Astrocyte of the cerebellum (primary cell): ENCODE results near the gene GNAI2.
A peak's percentile ranks its signal among the peaks of the same experiment; 100 is the strongest.

Experiments used
- DNase-seq: peaks from one replicate; pipeline ENCODE4 v3.0.0-alpha.2; 2011; ENCODE audit warnings: low read depth
- H3K4me3 ChIP-seq: 2 replicates; pipeline ENCODE4 v1.5.1; 2011; ENCODE audit warnings: mild to moderate bottlenecking, low read depth, low read length, moderate library complexity
- in situ Hi-C: cut with HindIII; loops from 2 replicates; pipeline ENCODE4 v1.10.0; 2017; ENCODE audit warnings: low sequenced_read_pairs
- TF ChIP-seq, protein P1 (sequence below): IDR thresholded peaks from 2 replicates; pipeline ENCODE4 v1.5.1; 2012; ENCODE audit warnings: low read length, low read depth, moderate library complexity, mild to moderate bottlenecking; ENCODE audit errors: missing control alignments

Gene GNAI2

GRCh38 chr3:50298836-50299637 lies 63.0 kb downstream of the GNAI2 start, which contains the start of the genes HYAL3 and NAA80:
Gene HYAL3, minus strand, starts transcription at chr3:50299405. Its CDS starts 3,803 bp downstream, at chr3:50295602.
Gene NAA80, minus strand, starts transcription at chr3:50299405. Its CDS starts 1,942 bp downstream, at chr3:50297463.
- H3K4me3 ChIP-seq, result peak within 1 kb of the TSS; percentile 79
- TF ChIP-seq, protein P1, sequence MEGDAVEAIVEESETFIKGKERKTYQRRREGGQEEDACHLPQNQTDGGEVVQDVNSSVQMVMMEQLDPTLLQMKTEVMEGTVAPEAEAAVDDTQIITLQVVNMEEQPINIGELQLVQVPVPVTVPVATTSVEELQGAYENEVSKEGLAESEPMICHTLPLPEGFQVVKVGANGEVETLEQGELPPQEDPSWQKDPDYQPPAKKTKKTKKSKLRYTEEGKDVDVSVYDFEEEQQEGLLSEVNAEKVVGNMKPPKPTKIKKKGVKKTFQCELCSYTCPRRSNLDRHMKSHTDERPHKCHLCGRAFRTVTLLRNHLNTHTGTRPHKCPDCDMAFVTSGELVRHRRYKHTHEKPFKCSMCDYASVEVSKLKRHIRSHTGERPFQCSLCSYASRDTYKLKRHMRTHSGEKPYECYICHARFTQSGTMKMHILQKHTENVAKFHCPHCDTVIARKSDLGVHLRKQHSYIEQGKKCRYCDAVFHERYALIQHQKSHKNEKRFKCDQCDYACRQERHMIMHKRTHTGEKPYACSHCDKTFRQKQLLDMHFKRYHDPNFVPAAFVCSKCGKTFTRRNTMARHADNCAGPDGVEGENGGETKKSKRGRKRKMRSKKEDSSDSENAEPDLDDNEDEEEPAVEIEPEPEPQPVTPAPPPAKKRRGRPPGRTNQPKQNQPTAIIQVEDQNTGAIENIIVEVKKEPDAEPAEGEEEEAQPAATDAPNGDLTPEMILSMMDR, result no peak
- peak; percentile 99 for DNase-seq
- in situ Hi-C loops, result no loop called here

- in situ Hi-C loops, result no loop called here
- TF ChIP-seq, protein P1, result no peak
- H3K4me3 ChIP-seq, result peak overlapping the region; percentile 79
- DNase-seq, result no peak
These were observed 63.6 kb downstream of the GNAI2 start for GRCh38 chr3:50299638-50299928.

GRCh38 chr3:50299929-50300680 lies 64.1 kb downstream of the GNAI2 start:
- peak overlapping the region; percentile 79 for H3K4me3 ChIP-seq
- TF ChIP-seq, protein P1, result no peak
- in situ Hi-C loops, result no loop called here
- no peak for DNase-seq

GRCh38 chr3:50300681-50301254 lies 64.8 kb downstream of the GNAI2 start:
- no peak for DNase-seq
- TF ChIP-seq, protein P1, result no peak
- in situ Hi-C loops, result no loop called here
- H3K4me3 ChIP-seq, result no peak overlapping the region

GRCh38 chr3:50302095-50303012 lies 66.3 kb downstream of the GNAI2 start:
- in situ Hi-C loops, result no loop called here
- no peak overlapping the region for H3K4me3 ChIP-seq

More at GRCh38 chr3:50302095-50303012, 66.3 kb downstream of the GNAI2 start:
- DNase-seq, result no peak
- TF ChIP-seq, protein P1, result no peak
